ENCODE measurements around the gene PIM1. TPM values are rescaled to one million over a fixed set of nuclear protein-coding genes. Genes with fewer than 3 reads are reported as not detected.
"Not testable (repeated sequence)": the region's sequence is repeated elsewhere in the genome, so short reads cannot be mapped to it uniquely, and the experiment has no call there.

The PIM1 gene
- total RNA-seq, 1 donor from 2014 or later = 22.8 TPM

DNA sequence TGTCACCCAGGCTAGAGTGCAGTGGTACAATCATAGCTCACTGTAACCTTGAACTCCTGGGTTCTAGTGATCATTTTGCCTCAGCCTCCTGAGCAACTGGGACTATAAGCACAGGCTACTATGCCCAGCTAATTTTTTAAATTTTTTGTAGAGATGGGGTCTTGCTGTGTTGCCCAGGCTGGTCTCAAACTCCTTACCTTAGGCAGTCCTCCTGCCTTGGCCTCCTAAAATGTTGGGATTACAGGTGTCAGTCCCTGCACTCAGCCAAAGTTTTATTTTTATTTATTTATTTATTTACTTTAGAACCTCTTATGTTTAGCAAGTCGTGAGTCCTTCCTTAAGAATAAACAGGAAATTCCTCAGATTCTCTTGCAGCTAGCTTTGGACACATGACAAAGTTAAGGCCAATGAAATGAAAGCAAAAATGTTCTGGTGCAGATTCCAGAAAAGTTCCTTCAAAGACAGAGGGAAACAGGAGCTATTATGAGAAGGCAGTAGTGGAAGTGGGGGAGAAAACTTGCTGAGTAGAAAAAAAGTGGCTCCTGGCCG is 19.1 kb downstream of the PIM1 start:
- no peak for DNase-seq

- no peak for DNase-seq
These were observed 20.2 kb downstream of the PIM1 start for GRCh38 chr6:37190159-37190535.

DNA sequence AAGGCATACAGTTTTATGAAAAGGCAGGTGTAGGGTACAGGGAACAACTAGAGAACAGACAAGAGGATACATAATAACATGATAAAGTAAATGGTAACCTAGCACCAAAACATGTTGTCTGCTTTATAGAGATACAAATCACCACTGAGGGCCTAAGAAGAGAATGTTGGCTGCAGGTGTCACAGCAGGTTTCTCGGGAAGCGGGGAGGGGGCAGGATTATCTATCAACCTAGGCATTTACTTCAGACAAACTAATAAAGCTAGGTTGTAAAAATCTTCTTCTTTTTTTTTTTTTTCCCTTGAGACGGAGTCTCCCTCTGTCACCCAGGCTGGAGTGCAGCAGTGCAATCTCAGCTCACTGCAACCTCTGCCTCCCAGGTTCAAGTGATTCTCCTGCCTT is 22.7 kb downstream of the PIM1 start:
- DNase-seq = no peak

GRCh38 chr6:37194886-37195285 is 24.9 kb downstream of the PIM1 start:
- not testable (repeated sequence) for DNase-seq

- not testable (repeated sequence) for DNase-seq
These were observed 26.5 kb downstream of the PIM1 start for GRCh38 chr6:37196451-37196850.

GRCh38 chr6:37200085-37200484 is 30.1 kb downstream of the PIM1 start:
- no peak for DNase-seq

DNA sequence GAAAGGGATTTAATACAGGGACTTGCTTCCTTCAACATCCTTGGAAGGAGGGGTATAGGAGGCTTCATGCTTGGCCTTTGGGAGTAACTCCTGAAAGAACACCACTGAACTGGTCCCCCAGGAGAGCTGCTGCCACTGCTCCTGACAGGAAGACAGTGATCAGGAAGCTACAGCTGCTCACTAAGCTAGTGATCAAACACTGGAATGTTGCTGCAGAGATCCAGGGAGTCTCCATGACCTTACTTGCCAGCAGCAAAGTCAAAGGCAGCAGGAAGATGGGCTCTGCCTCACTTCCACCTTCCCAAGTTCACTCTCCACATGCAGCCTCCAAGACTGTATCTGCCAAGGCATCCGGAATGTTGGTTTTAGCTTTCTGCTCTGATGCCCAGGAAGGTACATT is 31.8 kb downstream of the PIM1 start:
- DNase-seq = no peak

DNA sequence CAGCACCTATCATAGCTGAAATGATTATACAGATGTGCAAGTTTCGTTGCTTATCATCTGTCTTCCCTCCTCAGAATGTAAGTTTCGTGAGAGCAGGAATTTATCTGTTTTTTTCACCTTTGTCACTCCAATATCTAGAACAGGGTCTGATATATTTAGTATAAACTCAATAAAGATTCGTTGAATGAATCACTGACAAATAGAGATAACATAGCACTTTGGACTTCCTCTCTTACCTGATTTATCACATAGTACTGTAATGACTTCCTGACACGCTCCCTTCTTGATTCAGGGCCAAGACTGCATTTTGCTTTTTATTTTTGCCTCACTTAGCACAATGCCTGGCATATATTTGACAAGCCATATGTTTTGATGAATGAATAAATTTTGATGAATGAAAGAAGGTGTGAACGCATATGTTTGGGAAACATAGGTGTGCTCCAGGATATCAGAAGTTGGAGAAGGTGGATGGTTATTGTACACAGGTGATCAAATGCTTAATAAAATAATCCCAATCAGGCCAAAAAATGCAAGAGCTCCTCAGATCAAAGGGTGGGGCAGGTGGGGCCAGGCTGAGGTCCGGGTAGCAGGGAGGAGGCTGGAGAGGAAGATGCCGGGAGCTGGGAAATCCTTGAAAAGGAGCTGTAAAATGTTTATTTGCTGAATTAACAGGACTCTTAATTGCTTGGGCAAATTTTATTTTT is 33.0 kb downstream of the PIM1 start:
- DNase-seq = no peak

GRCh38 chr6:37204014-37204751 is 34.2 kb downstream of the PIM1 start:
- DNase-seq = no peak

GRCh38 chr6:37205175-37205996 is 35.4 kb downstream of the PIM1 start:
- no peak for DNase-seq

- no peak for DNase-seq
These were observed 36.0 kb downstream of the PIM1 start for GRCh38 chr6:37205997-37206340.

DNA sequence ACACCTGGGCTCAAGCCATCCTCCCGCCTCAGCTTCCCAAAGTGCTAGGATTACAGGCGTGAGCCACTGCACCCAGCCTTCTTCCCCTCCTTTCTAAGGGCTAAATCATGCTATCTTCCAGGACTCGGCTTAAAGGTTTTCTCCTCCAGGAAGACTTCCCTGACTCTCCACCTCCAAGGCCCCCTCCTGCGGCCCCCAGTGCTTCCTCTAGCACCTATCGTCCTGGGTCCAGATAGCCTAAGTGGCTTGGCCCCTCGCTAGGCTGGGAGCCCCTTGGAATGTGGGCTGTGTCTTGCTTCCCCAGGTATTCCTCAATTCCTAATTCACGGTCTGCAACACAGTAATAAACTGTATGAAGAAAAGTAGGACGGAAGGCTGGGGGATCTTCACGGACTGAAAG is 36.7 kb downstream of the PIM1 start:
- no peak for DNase-seq

DNA sequence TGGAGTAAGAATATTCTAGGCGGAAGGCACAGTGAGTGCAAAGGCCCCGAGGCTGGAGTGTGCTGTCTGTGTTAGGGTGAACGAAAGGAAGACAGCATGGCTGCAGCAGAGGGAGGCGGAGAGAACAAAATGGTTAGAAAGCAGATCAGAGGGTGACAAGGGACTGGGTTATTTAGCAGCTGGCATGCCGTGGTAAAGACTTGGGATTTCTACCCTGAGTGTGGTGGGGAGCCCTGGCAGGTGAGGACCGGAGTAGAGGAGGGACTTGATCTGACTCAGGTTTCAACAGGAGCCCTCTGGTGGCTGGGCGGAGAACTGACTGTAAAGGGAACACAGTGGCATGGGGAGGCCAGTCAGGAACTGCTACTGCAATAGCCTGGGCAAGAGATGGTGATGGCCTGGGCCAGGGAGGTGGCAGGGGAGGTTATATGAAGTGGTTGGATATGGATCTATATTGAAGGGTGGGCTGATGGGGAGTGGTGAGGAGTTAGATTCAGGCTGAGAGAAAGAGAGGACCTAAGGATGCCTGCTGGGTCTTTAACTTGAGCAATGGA is 38.0 kb downstream of the PIM1 start:
- peak; percentile 33 for DNase-seq

GRCh38 chr6:37208793-37209192 is 38.8 kb downstream of the PIM1 start:
- no peak for DNase-seq

- DNase-seq = no peak
These were observed 39.7 kb downstream of the PIM1 start for GRCh38 chr6:37209461-37210205.

DNA sequence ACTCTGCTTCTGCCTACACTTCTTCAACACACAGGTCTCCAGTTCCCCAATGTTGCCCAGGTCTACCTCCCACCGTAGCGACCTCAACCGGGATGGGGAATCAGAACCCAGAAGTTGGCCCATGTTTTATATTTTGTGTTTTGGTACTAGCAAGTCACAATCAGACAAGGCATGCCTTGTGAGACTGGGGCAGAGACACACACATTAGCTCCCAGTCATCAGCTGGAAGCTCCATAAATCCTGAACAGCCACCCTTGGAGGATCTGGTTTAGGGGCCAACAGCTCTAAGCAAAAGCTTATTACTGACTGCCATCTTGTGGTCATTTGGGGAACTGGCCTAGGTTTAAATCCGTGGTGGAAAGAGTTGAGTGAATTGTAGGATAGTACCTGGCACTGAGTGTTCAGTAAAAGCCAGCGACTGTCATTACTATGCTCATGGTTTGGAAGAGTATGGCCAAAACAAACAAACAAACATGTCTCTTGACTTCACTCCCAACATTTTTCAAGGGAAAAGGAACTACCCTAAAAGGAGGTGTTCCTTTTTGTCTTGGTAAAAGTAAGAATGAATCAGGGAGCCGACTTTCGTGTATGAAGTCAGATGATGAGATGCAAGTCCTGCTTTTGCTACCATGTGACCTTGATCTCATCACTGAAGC is 40.5 kb downstream of the PIM1 start:
- DNase-seq = peak; percentile 63

DNA sequence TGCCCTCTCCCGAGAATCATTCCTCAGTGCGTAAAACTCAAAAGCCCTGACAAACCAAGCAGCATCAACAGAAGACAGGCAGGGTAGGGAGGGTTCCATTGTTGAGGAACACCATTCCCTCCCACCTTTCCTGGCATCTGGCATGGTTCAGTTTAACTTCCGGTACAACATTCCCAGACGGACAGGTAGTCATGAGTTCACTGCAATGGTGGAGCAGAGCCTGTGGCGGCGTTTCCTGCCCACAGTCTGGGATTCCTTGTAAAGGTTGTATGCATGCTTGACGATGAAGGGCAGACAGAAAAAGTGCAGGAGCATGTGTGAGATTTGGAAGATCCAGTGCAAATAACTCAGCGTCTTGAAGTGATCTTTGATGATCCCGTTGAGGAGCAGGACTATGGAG is 42.3 kb downstream of the PIM1 start:
- DNase-seq = no peak

DNA sequence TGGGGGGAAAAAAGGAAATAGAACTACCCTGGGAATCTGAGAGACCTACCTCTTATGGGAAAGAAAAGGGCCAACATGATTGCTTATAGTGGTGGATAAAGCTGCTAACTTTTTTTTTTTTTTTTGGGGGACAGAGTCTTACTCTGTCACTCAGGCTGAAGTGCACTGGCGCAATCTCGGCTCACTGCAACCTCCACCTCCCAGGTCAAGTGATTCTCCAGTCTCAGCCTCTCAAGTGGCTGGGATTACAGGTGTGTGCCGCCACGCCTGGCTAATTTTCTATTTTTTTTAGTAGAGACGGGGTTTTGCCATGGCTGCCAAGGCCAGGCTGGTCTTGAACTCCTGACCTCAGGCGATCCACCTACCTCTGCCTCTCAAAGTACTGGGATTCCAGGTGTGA is 48.1 kb downstream of the PIM1 start:
- no peak for DNase-seq

DNA sequence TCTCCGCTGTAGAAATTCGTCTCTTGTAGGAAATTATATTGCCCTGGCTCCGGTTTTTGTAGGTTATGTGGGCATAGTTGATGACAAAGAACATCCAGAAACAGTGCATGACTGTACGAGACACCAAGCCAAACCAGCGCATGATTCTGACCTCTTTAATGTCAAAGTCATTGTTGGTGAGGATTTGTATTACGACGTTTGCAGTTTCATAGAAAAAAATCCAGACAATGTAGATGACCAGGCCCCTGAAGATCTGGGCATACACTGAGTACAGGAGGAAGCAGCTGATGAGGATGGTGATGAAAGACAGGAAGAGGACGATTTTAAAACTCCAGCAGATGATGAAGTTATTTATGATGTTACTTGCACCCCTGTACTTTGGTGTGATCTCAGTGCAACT is 48.6 kb downstream of the PIM1 start:
- no peak for DNase-seq

DNA sequence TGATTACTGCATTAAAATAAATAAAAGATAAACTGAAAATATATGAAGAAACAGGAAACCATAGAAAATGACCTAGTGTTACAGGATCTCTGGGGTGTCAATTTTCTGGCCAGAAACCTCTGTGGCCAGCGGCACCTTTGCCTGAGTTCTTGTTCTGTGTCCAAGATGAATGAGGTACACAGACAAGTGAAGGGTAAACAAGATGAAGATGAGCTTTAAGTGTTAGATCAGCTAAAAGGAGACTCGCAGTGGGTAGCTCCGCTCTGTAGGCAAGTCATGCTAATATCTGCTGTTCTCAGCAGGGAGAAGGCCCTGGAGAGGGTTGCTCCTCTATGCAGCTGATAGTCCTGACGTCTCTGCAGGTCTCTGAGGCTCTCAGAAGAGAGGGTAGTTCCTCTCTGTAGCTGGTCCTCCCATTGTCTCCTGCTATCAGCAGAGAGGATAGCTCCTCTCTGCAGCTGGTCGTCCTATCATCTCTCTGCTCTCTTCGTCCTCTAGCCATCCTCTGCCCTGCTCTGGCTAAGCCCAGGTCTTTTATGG is 51.7 kb downstream of the PIM1 start:
- no peak for DNase-seq

Measured in occipital lobe (tissue), 2 donors.